HG02973 (cell line): ENCODE measurements around the gene PRR19.

Source experiments
- ATAC-seq: cut with Tn5 transposase; IDR thresholded peaks from one replicate; pipeline ENCODE4 v1.9.1; 2021; ENCODE audit warnings: moderate library complexity; ENCODE audit not compliant: unreplicated experiment

PRR19 gene

DNA sequence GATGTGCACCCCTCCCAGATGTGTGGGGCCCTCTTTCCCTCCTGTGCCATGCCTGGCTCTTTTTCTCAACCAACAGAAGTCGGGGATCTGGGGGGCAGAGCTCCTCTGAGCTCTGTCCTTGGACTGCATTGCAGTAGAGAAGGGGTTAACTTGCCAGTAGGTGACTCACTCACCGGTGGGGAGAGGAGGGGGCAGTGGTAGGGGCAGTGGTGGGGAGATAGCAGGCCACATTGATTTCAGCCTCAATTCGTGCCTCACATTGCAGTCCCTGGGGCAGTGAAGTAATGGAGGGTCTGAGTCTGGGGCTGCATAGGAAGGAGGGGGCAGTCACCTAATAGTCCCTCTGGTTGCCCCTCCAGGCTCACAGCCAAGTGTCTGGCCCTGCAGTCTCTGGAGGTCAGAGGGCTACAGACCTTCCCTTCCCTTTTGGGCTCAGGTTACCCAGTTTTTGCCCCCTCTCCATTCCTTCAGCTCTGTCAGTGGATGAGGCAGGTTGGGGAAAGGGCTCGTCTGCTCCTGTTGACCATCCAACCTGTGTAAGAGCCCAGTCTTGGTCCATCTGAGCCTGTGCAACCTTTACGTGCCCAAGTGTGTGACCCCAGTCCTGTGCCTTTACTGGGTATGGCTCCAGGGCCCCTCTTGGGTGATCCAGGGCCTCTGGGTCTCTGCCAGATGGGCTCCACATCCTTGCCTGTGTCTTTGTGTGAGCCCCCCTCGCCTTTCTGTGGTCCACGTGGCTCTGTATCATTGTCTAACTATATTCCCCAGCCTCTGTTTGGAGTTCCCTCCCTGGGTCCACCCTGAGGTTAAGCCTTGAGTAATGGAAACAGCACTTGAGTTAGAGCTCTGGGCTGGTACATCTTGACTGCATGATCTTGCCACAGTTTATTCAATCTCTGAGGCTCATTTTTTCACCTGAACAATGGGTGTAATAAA is 19.8 kb upstream of the PRR19 start:
- no peak for ATAC-seq

- ATAC-seq = no peak
Observed at GRCh38 chr19:42282819-42283187, 19.1 kb upstream of the PRR19 start.

GRCh38 chr19:42283188-42284065 is 18.5 kb upstream of the PRR19 start:
- ATAC-seq = peak; percentile 38

- peak; percentile 19 for ATAC-seq
Observed at GRCh38 chr19:42284066-42284501, 17.8 kb upstream of the PRR19 start.

- ATAC-seq = no peak
Observed at GRCh38 chr19:42284591-42285341, 17.2 kb upstream of the PRR19 start.

- ATAC-seq = no peak
Observed at GRCh38 chr19:42285541-42285941, 16.4 kb upstream of the PRR19 start.

- no peak for ATAC-seq
Observed at GRCh38 chr19:42285988-42286348, 16.0 kb upstream of the PRR19 start.

GRCh38 chr19:42286349-42287016 is 15.4 kb upstream of the PRR19 start:
- no peak for ATAC-seq

DNA sequence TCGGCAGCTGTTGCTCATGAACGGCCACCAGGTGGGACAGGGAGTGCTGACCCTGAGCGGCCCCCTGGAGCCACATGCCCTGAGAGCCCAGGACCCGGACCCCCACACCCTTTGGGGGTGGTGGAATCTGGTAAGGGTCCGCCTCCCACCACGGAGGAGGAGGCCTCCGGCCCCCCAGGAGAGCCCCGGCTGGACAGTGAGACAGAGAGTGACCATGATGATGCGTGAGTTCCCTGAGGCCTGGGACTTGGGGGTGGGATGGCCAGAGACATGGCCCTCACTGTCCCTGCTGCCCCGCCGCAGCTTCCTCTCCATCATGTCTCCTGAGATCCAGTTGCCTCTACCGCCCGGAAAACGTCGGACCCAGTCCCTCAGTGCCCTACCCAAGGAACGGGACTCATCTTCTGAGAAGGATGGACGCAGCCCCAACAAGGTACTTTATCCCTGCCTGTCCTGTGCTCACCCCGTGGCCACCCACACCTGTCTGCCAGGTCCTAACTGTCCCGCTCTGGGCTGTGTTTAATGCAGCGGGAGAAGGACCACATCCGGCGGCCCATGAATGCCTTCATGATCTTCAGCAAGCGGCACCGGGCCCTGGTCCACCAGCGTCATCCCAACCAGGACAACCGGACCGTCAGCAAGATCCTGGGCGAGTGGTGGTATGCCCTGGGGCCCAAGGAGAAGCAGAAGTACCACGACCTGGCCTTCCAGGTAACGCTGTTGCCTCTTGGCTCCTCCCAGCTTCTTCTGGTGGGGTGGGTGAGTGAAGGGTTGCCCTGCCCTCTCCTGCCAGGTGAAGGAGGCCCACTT is 14.7 kb upstream of the PRR19 start:
- no peak for ATAC-seq

GRCh38 chr19:42287827-42288107 is 14.2 kb upstream of the PRR19 start:
- no peak for ATAC-seq

DNA sequence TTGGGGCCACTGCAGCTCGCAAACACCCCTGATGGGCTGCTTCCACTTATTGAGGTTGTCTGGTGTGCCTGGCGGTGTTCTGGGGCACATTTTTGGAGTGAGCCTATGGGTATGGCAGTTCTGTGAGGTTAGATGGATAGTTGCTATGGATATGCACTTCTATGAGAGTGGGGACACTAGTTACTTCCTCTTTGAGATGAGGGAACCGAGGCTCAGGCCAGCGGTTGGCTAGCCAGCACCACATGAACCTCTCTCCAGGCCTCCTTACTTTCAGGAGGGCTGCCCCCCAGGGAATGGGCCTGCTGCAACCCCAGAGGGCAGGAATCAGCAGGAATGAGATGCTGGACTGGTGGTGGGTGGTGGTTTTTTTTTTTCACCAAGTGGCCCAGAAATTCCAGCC is 13.5 kb upstream of the PRR19 start:
- ATAC-seq = no peak

DNA sequence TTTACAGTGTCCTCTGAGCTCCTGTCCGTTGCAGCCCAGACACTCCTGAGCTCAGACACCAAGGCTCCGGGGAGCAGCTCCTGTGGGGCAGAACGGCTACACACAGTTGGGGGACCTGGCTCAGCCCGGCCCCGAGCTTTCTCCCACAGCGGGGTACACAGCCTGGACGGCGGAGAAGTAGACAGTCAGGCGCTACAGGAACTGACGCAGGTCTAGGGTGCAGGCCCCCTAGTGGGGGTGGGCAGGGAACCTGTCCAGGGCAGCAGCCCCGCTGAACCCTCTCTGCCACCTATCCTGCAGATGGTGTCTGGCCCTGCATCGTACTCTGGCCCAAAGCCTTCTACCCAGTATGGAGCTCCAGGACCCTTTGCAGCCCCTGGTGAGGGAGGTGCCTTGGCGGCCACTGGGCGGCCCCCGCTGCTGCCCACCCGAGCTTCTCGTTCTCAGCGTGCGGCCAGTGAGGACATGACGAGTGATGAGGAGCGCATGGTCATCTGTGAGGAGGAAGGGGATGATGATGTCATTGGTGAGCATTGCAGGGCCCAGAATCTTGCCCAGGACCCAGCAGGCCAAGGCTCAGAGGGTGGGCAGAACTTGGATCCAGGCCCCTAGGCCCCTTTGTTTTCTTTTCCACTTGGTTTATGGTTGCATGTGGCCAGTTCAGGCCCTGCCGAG is 12.9 kb upstream of the PRR19 start:
- ATAC-seq = no peak

- no peak for ATAC-seq
Observed at GRCh38 chr19:42289556-42290041, 12.3 kb upstream of the PRR19 start.

GRCh38 chr19:42290136-42290522 is 11.8 kb upstream of the PRR19 start:
- no peak for ATAC-seq

DNA sequence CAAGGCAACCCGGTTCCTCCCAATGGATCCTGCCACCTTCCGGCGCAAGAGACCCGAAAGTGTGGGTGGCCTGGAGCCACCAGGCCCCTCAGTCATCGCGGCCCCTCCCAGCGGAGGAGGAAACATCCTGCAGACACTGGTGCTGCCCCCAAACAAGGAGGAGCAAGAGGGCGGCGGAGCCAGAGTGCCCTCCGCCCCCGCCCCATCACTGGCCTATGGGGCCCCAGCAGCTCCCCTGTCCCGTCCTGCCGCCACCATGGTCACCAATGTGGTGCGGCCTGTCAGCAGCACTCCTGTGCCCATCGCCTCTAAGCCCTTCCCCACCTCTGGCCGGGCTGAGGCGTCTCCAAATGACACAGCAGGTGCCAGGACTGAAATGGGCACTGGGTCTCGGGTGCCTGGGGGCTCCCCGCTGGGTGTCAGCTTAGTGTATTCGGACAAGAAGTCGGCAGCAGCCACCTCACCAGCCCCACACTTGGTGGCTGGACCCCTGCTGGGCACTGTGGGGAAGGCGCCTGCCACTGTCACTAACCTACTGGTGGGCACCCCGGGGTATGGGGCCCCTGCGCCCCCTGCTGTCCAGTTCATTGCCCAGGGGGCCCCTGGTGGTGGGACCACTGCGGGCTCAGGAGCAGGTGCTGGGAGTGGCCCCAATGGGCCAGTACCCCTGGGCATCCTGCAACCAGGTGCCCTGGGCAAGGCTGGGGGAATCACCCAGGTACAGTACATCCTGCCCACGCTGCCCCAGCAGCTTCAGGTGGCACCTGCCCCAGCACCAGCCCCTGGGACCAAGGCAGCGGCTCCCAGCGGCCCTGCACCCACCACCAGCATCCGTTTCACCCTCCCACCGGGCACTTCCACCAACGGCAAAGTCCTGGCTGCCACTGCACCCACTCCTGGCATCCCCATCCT is 11.2 kb upstream of the PRR19 start:
- no peak for ATAC-seq

- ATAC-seq = no peak
Observed at GRCh38 chr19:42291435-42291810, 10.5 kb upstream of the PRR19 start.

GRCh38 chr19:42292042-42292960 is 9.6 kb upstream of the PRR19 start:
- ATAC-seq = no peak
